ENCODE measurements around the gene STMN1.

The STMN1 gene

GRCh38 chr1:25922056-25922970 lies 16.1 kb upstream of the STMN1 start:
- FAIRE-seq: peak; percentile 85
- TF ChIP-seq POLR2A (IDR thresholded peaks at IDR 0.05; ENCODE audit: low read depth, low read length) (no peak), POLR2AphosphoS5 (IDR thresholded peaks at IDR 0.05; ENCODE audit: low read depth, low read length) (no peak), TAF1 (IDR thresholded peaks at IDR 0.05; ENCODE audit: low read depth, low read length) (no peak), POU2F2 (IDR thresholded peaks at IDR 0.05; ENCODE audit: low read depth, low read length) (no peak), PAX5 (IDR thresholded peaks at IDR 0.05; ENCODE audit: insufficient read depth, low read length, severe bottlenecking) (no peak), SPI1 (IDR thresholded peaks at IDR 0.05; ENCODE audit: low read depth, low read length) (no peak)
- peak; percentile 22 for DNase-seq (ENCODE audit: insufficient read length, low spot score)

- DNase-seq (ENCODE audit: insufficient read length, low spot score): no peak
- TF ChIP-seq TAF1 (IDR thresholded peaks at IDR 0.05; ENCODE audit: low read depth, low read length) (no peak), PAX5 (IDR thresholded peaks at IDR 0.05; ENCODE audit: insufficient read depth, low read length, severe bottlenecking) (no peak)
- FAIRE-seq: no peak
Measured at GRCh38 chr1:25918615-25919014, 12.4 kb upstream of the STMN1 start.

- TF ChIP-seq POLR2AphosphoS5 (IDR thresholded peaks at IDR 0.05; ENCODE audit: low read depth, low read length) (no peak), SPI1 (IDR thresholded peaks at IDR 0.05; ENCODE audit: low read depth, low read length) (no peak), TAF1 (IDR thresholded peaks at IDR 0.05; ENCODE audit: low read depth, low read length) (no peak), POLR2A (IDR thresholded peaks at IDR 0.05; ENCODE audit: low read depth, low read length) (no peak), PAX5 (IDR thresholded peaks at IDR 0.05; ENCODE audit: insufficient read depth, low read length, severe bottlenecking) (no peak), POU2F2 (IDR thresholded peaks at IDR 0.05; ENCODE audit: low read depth, low read length) (no peak)
- FAIRE-seq: no peak
- no peak for DNase-seq (ENCODE audit: insufficient read length, low spot score)
Measured at GRCh38 chr1:25917996-25918395, 11.8 kb upstream of the STMN1 start.

- FAIRE-seq: no peak
- DNase-seq (ENCODE audit: insufficient read length, low spot score): no peak
- TF ChIP-seq POU2F2 (IDR thresholded peaks at IDR 0.05; ENCODE audit: low read depth, low read length): no peak
- no peak for TF ChIP-seq TAF1 (IDR thresholded peaks at IDR 0.05; ENCODE audit: low read depth, low read length)
- no peak for TF ChIP-seq SPI1 (IDR thresholded peaks at IDR 0.05; ENCODE audit: low read depth, low read length)
- TF ChIP-seq POLR2AphosphoS5 (IDR thresholded peaks at IDR 0.05; ENCODE audit: low read depth, low read length): no peak
- TF ChIP-seq PAX5 (IDR thresholded peaks at IDR 0.05; ENCODE audit: insufficient read depth, low read length, severe bottlenecking): no peak
- TF ChIP-seq POLR2A (IDR thresholded peaks at IDR 0.05; ENCODE audit: low read depth, low read length): no peak
Measured at GRCh38 chr1:25916460-25916859, 10.2 kb upstream of the STMN1 start.

GRCh38 chr1:25914074-25914995 lies 8.1 kb upstream of the STMN1 start:
- no peak for TF ChIP-seq POLR2A (IDR thresholded peaks at IDR 0.05; ENCODE audit: low read depth, low read length)
- no peak for TF ChIP-seq POU2F2 (IDR thresholded peaks at IDR 0.05; ENCODE audit: low read depth, low read length)
- TF ChIP-seq SPI1 (IDR thresholded peaks at IDR 0.05; ENCODE audit: low read depth, low read length): peak; percentile 40; the same call in 1 of the 2 replicates
- no peak for TF ChIP-seq TAF1 (IDR thresholded peaks at IDR 0.05; ENCODE audit: low read depth, low read length)
- no peak for TF ChIP-seq PAX5 (IDR thresholded peaks at IDR 0.05; ENCODE audit: insufficient read depth, low read length, severe bottlenecking)
- DNase-seq (ENCODE audit: insufficient read length, low spot score): no peak
- FAIRE-seq: peak; percentile 9

GRCh38 chr1:25913206-25913605 lies 7.0 kb upstream of the STMN1 start:
- FAIRE-seq: no peak
- no peak for DNase-seq (ENCODE audit: insufficient read length, low spot score)
- TF ChIP-seq POLR2AphosphoS5 (IDR thresholded peaks at IDR 0.05; ENCODE audit: low read depth, low read length): no peak
- no peak for TF ChIP-seq TAF1 (IDR thresholded peaks at IDR 0.05; ENCODE audit: low read depth, low read length)
- TF ChIP-seq SPI1 (IDR thresholded peaks at IDR 0.05; ENCODE audit: low read depth, low read length): no peak
- no peak for TF ChIP-seq POLR2A (IDR thresholded peaks at IDR 0.05; ENCODE audit: low read depth, low read length)
- TF ChIP-seq POU2F2 (IDR thresholded peaks at IDR 0.05; ENCODE audit: low read depth, low read length): no peak
- no peak for TF ChIP-seq PAX5 (IDR thresholded peaks at IDR 0.05; ENCODE audit: insufficient read depth, low read length, severe bottlenecking)

- DNase-seq (ENCODE audit: insufficient read length, low spot score): no peak
- TF ChIP-seq TAF1 (IDR thresholded peaks at IDR 0.05; ENCODE audit: low read depth, low read length) (no peak), POLR2A (IDR thresholded peaks at IDR 0.05; ENCODE audit: low read depth, low read length) (no peak), POU2F2 (IDR thresholded peaks at IDR 0.05; ENCODE audit: low read depth, low read length) (no peak), SPI1 (IDR thresholded peaks at IDR 0.05; ENCODE audit: low read depth, low read length) (no peak), POLR2AphosphoS5 (IDR thresholded peaks at IDR 0.05; ENCODE audit: low read depth, low read length) (no peak), PAX5 (IDR thresholded peaks at IDR 0.05; ENCODE audit: insufficient read depth, low read length, severe bottlenecking) (no peak)
- no peak for FAIRE-seq
Measured at GRCh38 chr1:25912076-25912831, 6.0 kb upstream of the STMN1 start.

- DNase-seq (ENCODE audit: insufficient read length, low spot score): no peak
- TF ChIP-seq POLR2AphosphoS5 (IDR thresholded peaks at IDR 0.05; ENCODE audit: low read depth, low read length) (no peak), TAF1 (IDR thresholded peaks at IDR 0.05; ENCODE audit: low read depth, low read length) (no peak), POU2F2 (IDR thresholded peaks at IDR 0.05; ENCODE audit: low read depth, low read length) (no peak), PAX5 (IDR thresholded peaks at IDR 0.05; ENCODE audit: insufficient read depth, low read length, severe bottlenecking) (no peak), POLR2A (IDR thresholded peaks at IDR 0.05; ENCODE audit: low read depth, low read length) (no peak), SPI1 (IDR thresholded peaks at IDR 0.05; ENCODE audit: low read depth, low read length) (no peak)
- no peak for FAIRE-seq
Measured at GRCh38 chr1:25911162-25911561, 4.9 kb upstream of the STMN1 start.
